ENCODE results near the gene KCNK5. TPM values are rescaled to one million over a fixed set of nuclear protein-coding genes. Genes with fewer than 3 reads are reported as not detected.
A peak's percentile ranks its signal among the peaks of the same experiment; 100 is the strongest.

The KCNK5 gene
- total and polyA plus RNA-seq, 12 donors, result 0.06 to 1.1 (median 0.25) TPM; not detected in 1

DNA sequence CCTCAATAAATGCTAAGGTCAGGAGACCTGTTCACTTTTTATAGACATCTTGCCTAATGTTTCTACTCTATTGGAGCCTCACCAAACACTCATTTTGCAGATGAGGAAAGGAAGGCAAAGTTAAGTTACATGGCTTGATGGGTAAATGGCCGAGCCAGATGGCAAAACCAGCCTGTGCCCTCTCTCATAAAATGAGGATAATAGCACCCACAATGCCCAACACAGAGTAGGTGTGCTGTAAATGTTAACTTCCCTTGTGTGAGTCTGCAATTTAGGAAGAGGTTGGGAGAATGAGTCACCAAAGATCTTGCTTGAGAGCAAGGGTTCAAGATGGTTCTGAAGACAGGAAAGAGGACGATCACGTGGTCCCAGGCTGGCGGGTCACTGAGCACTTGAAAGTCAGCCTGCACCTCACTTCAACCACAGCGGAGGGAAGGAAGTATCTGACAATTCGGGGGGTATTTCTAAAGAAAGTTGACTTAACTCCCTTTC, 3.3 kb downstream of the KCNK5 start:
- peaks cover 0 to 76% (median 49%) of the 10 kb centered on the region in 7 donors for H3K27me3 ChIP-seq
- intact Hi-C loops (cut with DNase I), result no loop called here
- no peak overlapping the region for H3K4me3 ChIP-seq
- peak overlapping the region in 1 of 10 donors; percentile 65 for H3K27ac ChIP-seq
- 62 to 78% methylated on average over 6 of the region's 6 CpGs for WGBS, 2 donors
- no peaks in the 10 kb centered on the region for H3K9me3 ChIP-seq
- peaks cover 2 to 43% (median 14%) of the 10 kb centered on the region in 9 donors for H3K4me1 ChIP-seq
- no peak for ATAC-seq
- no peak for TF ChIP-seq CTCF (IDR thresholded peaks at IDR 0.05)
- DNase-seq, result no peak
- no peaks in the 10 kb centered on the region for H3K36me3 ChIP-seq

GRCh38 chr6:39225543-39225942, 3.7 kb downstream of the KCNK5 start:
- ATAC-seq (no peak), DNase-seq (no peak)
- H3K36me3 ChIP-seq, result no peaks in the 10 kb centered on the region
- H3K4me1 ChIP-seq, result peaks cover 2 to 43% (median 14%) of the 10 kb centered on the region in 9 donors
- intact Hi-C loops (cut with DNase I), result no loop called here
- peaks cover 0 to 72% (median 49%) of the 10 kb centered on the region in 7 donors for H3K27me3 ChIP-seq
- no peaks in the 10 kb centered on the region for H3K9me3 ChIP-seq
- H3K27ac ChIP-seq, result no peak overlapping the region
- no peak for TF ChIP-seq CTCF (IDR thresholded peaks at IDR 0.05)
- H3K4me3 ChIP-seq, result no peak overlapping the region
- WGBS, 2 donors, result 70 to 71% methylated on average over 4 of the region's 4 CpGs

- 70% methylated on average over 5 of the region's 5 CpGs for WGBS, 2 donors
- no peak overlapping the region for H3K27ac ChIP-seq
Observed at GRCh38 chr6:39224523-39225182, 4.6 kb downstream of the KCNK5 start.

GRCh38 chr6:39224011-39224410, 5.3 kb downstream of the KCNK5 start:
- WGBS, 2 donors, result 68 to 70% methylated on average over 2 of the region's 2 CpGs
- Histone ChIP-seq H3K9me3 (no peaks in the 10 kb centered on the region), H3K27me3 (peaks cover 0 to 59% (median 37%) of the 10 kb centered on the region in 7 donors), H3K4me3 (no peak overlapping the region), H3K4me1 (peaks cover 0 to 35% (median 5%) of the 10 kb centered on the region in 9 donors), H3K27ac (no peak overlapping the region), H3K36me3 (no peaks in the 10 kb centered on the region)
- intact Hi-C loops (cut with DNase I), result no loop called here
- no peak for DNase-seq
- TF ChIP-seq CTCF (IDR thresholded peaks at IDR 0.05), result no peak
- no peak for ATAC-seq

More at GRCh38 chr6:39224523-39225182, 4.6 kb downstream of the KCNK5 start:
- no peaks in the 10 kb centered on the region for H3K36me3 ChIP-seq
- no peak overlapping the region for H3K4me3 ChIP-seq
- H3K9me3 ChIP-seq, result no peaks in the 10 kb centered on the region
- peaks cover 0 to 66% (median 43%) of the 10 kb centered on the region in 7 donors for H3K27me3 ChIP-seq
- no peak for TF ChIP-seq CTCF (IDR thresholded peaks at IDR 0.05)
- peaks cover 2 to 42% (median 11%) of the 10 kb centered on the region in 9 donors for H3K4me1 ChIP-seq
- DNase-seq (no peak), ATAC-seq (no peak)
- intact Hi-C loops (cut with DNase I), result no loop called here

Measured in heart right ventricle (tissue), 16 donors.